HL-60 (cell line): ENCODE measurements around the gene UQCRH.

Source experiments
- POLR2AphosphoS5 ChIP-seq: IDR thresholded peaks from 2 replicates; pipeline ENCODE4 v1.6.1; 2012; ENCODE audit warnings: low read depth
- SPI1 ChIP-seq: IDR thresholded peaks from 2 replicates; pipeline ENCODE4 v1.6.1; 2012; ENCODE audit warnings: low read depth, mild to moderate bottlenecking, borderline replicate concordance
- TF ChIP-seq, protein P1 (sequence below): IDR thresholded peaks from one replicate; pipeline ENCODE4 v1.5.1; 2011; ENCODE audit warnings: low read length, control low read depth, inconsistent platforms; ENCODE audit not compliant: insufficient read depth

DNA sequence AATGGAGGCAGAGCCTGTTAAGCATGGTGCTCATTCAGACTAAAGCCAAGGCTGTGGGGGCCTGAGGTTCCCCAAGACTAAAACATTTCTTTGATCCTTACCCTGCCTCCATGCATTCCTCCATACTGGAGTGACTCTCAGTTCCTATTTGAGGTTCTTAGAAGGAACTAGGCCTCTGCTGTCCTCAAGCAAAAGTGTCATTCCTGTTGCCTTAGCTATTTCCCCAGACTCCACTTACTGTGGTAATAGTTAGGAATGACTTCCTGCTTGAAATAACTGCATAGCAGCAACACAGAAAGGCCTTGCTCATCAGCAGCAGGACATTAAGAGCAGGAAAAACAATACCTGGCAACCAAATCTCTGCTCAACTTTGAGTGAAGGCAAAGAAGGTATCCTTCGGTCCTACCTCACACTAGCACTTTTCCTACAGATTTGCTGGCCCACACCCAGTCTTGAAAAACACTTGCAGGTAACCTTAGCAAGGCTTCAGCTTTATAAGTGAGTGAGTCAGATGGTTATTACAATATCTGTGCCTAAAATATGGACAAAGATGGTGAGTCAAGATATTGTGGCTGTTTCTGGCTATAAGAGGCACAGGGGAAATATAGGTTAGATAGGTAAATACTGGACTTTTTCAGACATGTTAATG is 14.9 kb upstream of the UQCRH start:
- TF ChIP-seq, protein P1, sequence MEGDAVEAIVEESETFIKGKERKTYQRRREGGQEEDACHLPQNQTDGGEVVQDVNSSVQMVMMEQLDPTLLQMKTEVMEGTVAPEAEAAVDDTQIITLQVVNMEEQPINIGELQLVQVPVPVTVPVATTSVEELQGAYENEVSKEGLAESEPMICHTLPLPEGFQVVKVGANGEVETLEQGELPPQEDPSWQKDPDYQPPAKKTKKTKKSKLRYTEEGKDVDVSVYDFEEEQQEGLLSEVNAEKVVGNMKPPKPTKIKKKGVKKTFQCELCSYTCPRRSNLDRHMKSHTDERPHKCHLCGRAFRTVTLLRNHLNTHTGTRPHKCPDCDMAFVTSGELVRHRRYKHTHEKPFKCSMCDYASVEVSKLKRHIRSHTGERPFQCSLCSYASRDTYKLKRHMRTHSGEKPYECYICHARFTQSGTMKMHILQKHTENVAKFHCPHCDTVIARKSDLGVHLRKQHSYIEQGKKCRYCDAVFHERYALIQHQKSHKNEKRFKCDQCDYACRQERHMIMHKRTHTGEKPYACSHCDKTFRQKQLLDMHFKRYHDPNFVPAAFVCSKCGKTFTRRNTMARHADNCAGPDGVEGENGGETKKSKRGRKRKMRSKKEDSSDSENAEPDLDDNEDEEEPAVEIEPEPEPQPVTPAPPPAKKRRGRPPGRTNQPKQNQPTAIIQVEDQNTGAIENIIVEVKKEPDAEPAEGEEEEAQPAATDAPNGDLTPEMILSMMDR, result no peak
- no peak for TF ChIP-seq POLR2AphosphoS5
- TF ChIP-seq SPI1, result no peak
